Measurements from ENCODE around the gene KCNE4.

KCNE4 gene

GRCh38 chr2:223087466-223087865 lies 35.5 kb downstream of the KCNE4 start:
- DNase-seq (ENCODE audit: low spot score) = no peak

- DNase-seq (ENCODE audit: low spot score) = no peak
These were observed 36.9 kb downstream of the KCNE4 start for GRCh38 chr2:223088866-223089265.

- DNase-seq (ENCODE audit: low spot score) = no peak
These were observed 38.0 kb downstream of the KCNE4 start for GRCh38 chr2:223090039-223090438.

- no peak for DNase-seq (ENCODE audit: low spot score)
These were observed 38.7 kb downstream of the KCNE4 start for GRCh38 chr2:223090540-223091235.

GRCh38 chr2:223092667-223093066 lies 40.7 kb downstream of the KCNE4 start:
- no peak for DNase-seq (ENCODE audit: low spot score)

GRCh38 chr2:223093436-223094241 lies 41.6 kb downstream of the KCNE4 start:
- no peak for DNase-seq (ENCODE audit: low spot score)

GRCh38 chr2:223095207-223095606 lies 43.2 kb downstream of the KCNE4 start:
- no peak for DNase-seq (ENCODE audit: low spot score)

GRCh38 chr2:223096235-223096970 lies 44.4 kb downstream of the KCNE4 start:
- no peak for DNase-seq (ENCODE audit: low spot score)

- no peak for DNase-seq (ENCODE audit: low spot score)
These were observed 45.9 kb downstream of the KCNE4 start for GRCh38 chr2:223097888-223098383.

GRCh38 chr2:223099561-223099960 lies 47.6 kb downstream of the KCNE4 start:
- no peak for DNase-seq (ENCODE audit: low spot score)

GRCh38 chr2:223100061-223100511 lies 48.1 kb downstream of the KCNE4 start:
- no peak for DNase-seq (ENCODE audit: low spot score)

GRCh38 chr2:223101340-223102039 lies 49.5 kb downstream of the KCNE4 start:
- no peak for DNase-seq (ENCODE audit: low spot score)

- no peak for DNase-seq (ENCODE audit: low spot score)
These were observed 50.0 kb downstream of the KCNE4 start for GRCh38 chr2:223102040-223102400.

GRCh38 chr2:223102450-223102849 lies 50.5 kb downstream of the KCNE4 start:
- no peak for DNase-seq (ENCODE audit: low spot score)

- no peak for DNase-seq (ENCODE audit: low spot score)
These were observed 52.5 kb downstream of the KCNE4 start for GRCh38 chr2:223104336-223105132.
